Fibroblast of the conjunctiva (primary cell): ENCODE results near the gene RHAG.

Experiments
- DNase-seq: peaks from one replicate; pipeline ENCODE4 v3.0.0-alpha.2; 2010; ENCODE audit warnings: low read depth

The RHAG gene

GRCh38 chr6:49564552-49564951, 72.1 kb downstream of the RHAG start:
- DNase-seq = no peak

GRCh38 chr6:49563006-49563886, 73.4 kb downstream of the RHAG start:
- no peak for DNase-seq

- DNase-seq = no peak
Measured at GRCh38 chr6:49558238-49558637, 78.4 kb downstream of the RHAG start.

- no peak for DNase-seq
Measured at GRCh38 chr6:49557177-49557576, 79.5 kb downstream of the RHAG start.

GRCh38 chr6:49556429-49556837, 80.2 kb downstream of the RHAG start:
- no peak for DNase-seq

GRCh38 chr6:49555951-49556350, 80.7 kb downstream of the RHAG start:
- no peak for DNase-seq
